H1 (cell line): ENCODE results near the gene SEMA4D. TPM values are rescaled to one million over a fixed set of nuclear protein-coding genes. Genes with fewer than 3 reads are reported as not detected.

Experiments used
- CTCF ChIA-PET: fragments of 300-600 bp; sonication (Branson Sonifier 250); formaldehyde crosslinking; loops from one replicate; lab custom pipeline; 2021; ENCODE audit not compliant: partially characterized antibody; lab: Charles Lee
- POLR2A ChIA-PET: fragments of 300-600 bp; sonication (Branson Sonifier 250); formaldehyde crosslinking; loops from one replicate; lab custom pipeline; 2021; ENCODE audit warnings: inconsistent platforms; ENCODE audit not compliant: partially characterized antibody; lab: Charles Lee
- DNase-seq, 2 experiments: peaks; one replicate each; pipeline versions ENCODE4 v3.0.0 to v3.0.0-alpha.2; 2010 to 2022; ENCODE audit warnings: low spot score in 2 of 2, low read depth in 1 of 2, mixed read lengths in 1 of 2
- FAIRE-seq: peaks from 2 replicates; lab custom pipeline; 2011; peaks lifted over from hg19 to GRCh38; lab: Jason Lieb, UNC
- H2AFZ ChIP-seq: 2 replicates; pipeline ENCODE4 v1.8.1; 2012; ENCODE audit warnings: low read length, inconsistent platforms
- H2AK5ac ChIP-seq: 2 replicates; pipeline ENCODE4 v1.6.1; 2013; ENCODE audit warnings: low read depth, low read length
- H2BK120ac ChIP-seq: replicated peaks from 2 replicates; pipeline ENCODE3; 2013; ENCODE audit warnings: low read depth, low read length, inconsistent platforms
- H2BK12ac ChIP-seq: 2 replicates; pipeline ENCODE4 v1.6.1; 2013; ENCODE audit warnings: low read depth, low read length
- H2BK15ac ChIP-seq: 2 replicates; pipeline ENCODE4 v1.6.1; 2013; ENCODE audit warnings: low read length
- H2BK20ac ChIP-seq: 2 replicates; pipeline ENCODE4 v1.6.1; 2013; ENCODE audit warnings: low read length
- H2BK5ac ChIP-seq: 2 replicates; pipeline ENCODE4 v1.6.1; 2013; ENCODE audit warnings: low read depth, low read length
- H3K14ac ChIP-seq: 2 replicates; pipeline ENCODE4 v1.6.1; 2013; ENCODE audit warnings: inconsistent platforms; ENCODE audit not compliant: insufficient read length
- H3K18ac ChIP-seq: 2 replicates; pipeline ENCODE4 v1.6.1; 2013; ENCODE audit warnings: low read length; ENCODE audit errors: extremely low read depth
- H3K23ac ChIP-seq: 2 replicates; pipeline ENCODE4 v1.6.1; 2013; ENCODE audit warnings: inconsistent platforms; ENCODE audit not compliant: insufficient read length
- H3K23me2 ChIP-seq: 2 replicates; pipeline ENCODE4 v1.6.1; 2013; ENCODE audit warnings: low read depth, low read length
- H3K27ac ChIP-seq: 2 replicates; pipeline ENCODE4 v1.6.1; 2011; ENCODE audit warnings: low read depth, low read length, inconsistent platforms
- H3K27me3 ChIP-seq, 4 experiments: replicated peaks in 1 of 4; 1 replicate in 1 of 4; 2 replicates in 3 of 4; pipeline versions ENCODE4 v1.6.1 to v1.8.1; 2011 to 2013; ENCODE audit warnings: low read length in 3 of 4, mild to moderate bottlenecking in 3 of 4, inconsistent platforms in 2 of 4, mixed read lengths in 2 of 4, moderate library complexity in 1 of 4; ENCODE audit not compliant: control insufficient read depth in 3 of 4, insufficient read depth in 3 of 4; ENCODE audit errors: extremely low read depth in 1 of 4
- H3K36me3 ChIP-seq, 4 experiments: 2 replicates each; pipeline versions ENCODE4 v1.6.1 to v1.8.1; 2011 to 2013; ENCODE audit warnings: mild to moderate bottlenecking in 4 of 4, low read length in 3 of 4, moderate library complexity in 2 of 4, control low read depth in 1 of 4, inconsistent platforms in 1 of 4; ENCODE audit not compliant: insufficient read depth in 4 of 4, control insufficient read depth in 2 of 4
- H3K4ac ChIP-seq: replicated peaks from 2 replicates; pipeline ENCODE3; 2013; ENCODE audit warnings: low read length, low read depth, mixed read lengths, inconsistent platforms; ENCODE audit not compliant: insufficient read length
- H3K4me1 ChIP-seq, 4 experiments: replicated peaks in 1 of 4; 1 replicate in 1 of 4; 2 replicates in 3 of 4; pipeline versions ENCODE4 v1.6.1 to v1.8.1; 2011 to 2013; ENCODE audit warnings: low read length in 3 of 4, inconsistent platforms in 2 of 4, mixed read lengths in 1 of 4; ENCODE audit not compliant: insufficient read depth in 4 of 4, control insufficient read depth in 3 of 4
- H3K4me2 ChIP-seq, 2 experiments: 2 replicates each; pipeline versions ENCODE4 v1.6.1 to v1.8.1; 2011 to 2013; ENCODE audit warnings: low read depth in 2 of 2, low read length in 2 of 2, control low read depth in 1 of 2, inconsistent platforms in 1 of 2, mild to moderate bottlenecking in 1 of 2; ENCODE audit not compliant: insufficient read depth in 1 of 2
- H3K4me3 ChIP-seq, 4 experiments: fragments of 200-600, 300-600 bp in 1 of 4; sonication (generic), shearing (Covaris generic), sonication (Bioruptor Twin) in 1 of 4; 2 replicates each; pipeline versions ENCODE4 v1.5.1 to v1.8.1; 2011 to 2016; ENCODE audit warnings: low read length in 4 of 4, low read depth in 3 of 4, control low read depth in 2 of 4, inconsistent platforms in 2 of 4, mild to moderate bottlenecking in 2 of 4, mixed read lengths in 1 of 4, moderate library complexity in 1 of 4; ENCODE audit not compliant: insufficient read depth in 2 of 4; ENCODE audit errors: extremely low read depth in 1 of 4
- H3K56ac ChIP-seq: replicated peaks from 2 replicates; pipeline ENCODE3; 2013; ENCODE audit warnings: low read depth, mild to moderate bottlenecking, mixed read lengths, low read length, inconsistent platforms; ENCODE audit not compliant: insufficient read length
- H3K79me1 ChIP-seq: 2 replicates; pipeline ENCODE4 v1.6.1; 2013; ENCODE audit warnings: low read depth, low read length, control low read depth
- H3K79me2 ChIP-seq, 2 experiments: 2 replicates each; pipeline versions ENCODE4 v1.6.1 to v1.8.1; 2012 to 2013; ENCODE audit warnings: low read length in 2 of 2, mild to moderate bottlenecking in 2 of 2, inconsistent platforms in 1 of 2; ENCODE audit not compliant: insufficient read depth in 2 of 2, control insufficient read depth in 1 of 2
- H3K9ac ChIP-seq, 4 experiments: replicated peaks in 1 of 4; 1 replicate in 1 of 4; 2 replicates in 3 of 4; pipeline versions ENCODE4 v1.6.1 to v1.8.1; 2011 to 2013; ENCODE audit warnings: low read depth in 3 of 4, low read length in 3 of 4, control low read depth in 2 of 4, mild to moderate bottlenecking in 2 of 4, moderate library complexity in 2 of 4, inconsistent platforms in 1 of 4; ENCODE audit errors: extremely low read depth in 1 of 4
- H3K9me3 ChIP-seq, 2 experiments: 2 replicates each; pipeline versions ENCODE4 v1.6.1 to v1.8.1; 2012 to 2013; ENCODE audit warnings: mild to moderate bottlenecking in 2 of 2, moderate library complexity in 2 of 2, control low read depth in 1 of 2, inconsistent platforms in 1 of 2, low read depth in 1 of 2, low read length in 1 of 2, mixed read lengths in 1 of 2; ENCODE audit not compliant: insufficient read depth in 2 of 2
- H4K20me1 ChIP-seq, 2 experiments: replicated peaks in 1 of 2; 2 replicates each; pipeline versions ENCODE3 to v1.8.1; 2011 to 2013; ENCODE audit warnings: inconsistent platforms in 2 of 2, low read length in 2 of 2, mild to moderate bottlenecking in 1 of 2; ENCODE audit not compliant: insufficient read depth in 2 of 2, control insufficient read depth in 1 of 2
- H4K5ac ChIP-seq: 2 replicates; pipeline ENCODE4 v1.6.1; 2013; ENCODE audit warnings: low read length, low read depth, mixed read lengths, inconsistent platforms; ENCODE audit not compliant: insufficient read length
- H4K8ac ChIP-seq: 2 replicates; pipeline ENCODE4 v1.8.0; 2013; ENCODE audit warnings: mild to moderate bottlenecking, moderate library complexity, low read length, inconsistent platforms; ENCODE audit not compliant: insufficient read depth; ENCODE audit errors: extremely low read depth
- H4K91ac ChIP-seq: replicated peaks from 2 replicates; pipeline ENCODE3; 2013; ENCODE audit warnings: low read length, mixed read lengths, inconsistent platforms; ENCODE audit not compliant: insufficient read length
- BCL11A ChIP-seq, 2 experiments: IDR thresholded peaks; one replicate each; pipeline ENCODE4 v1.6.1; 2011; ENCODE audit warnings: low read depth in 2 of 2, low read length in 2 of 2, mild to moderate bottlenecking in 2 of 2
- CTBP2 ChIP-seq: IDR thresholded peaks from 2 replicates; pipeline ENCODE4 v1.7.0; 2011; ENCODE audit warnings: borderline replicate concordance, mild to moderate bottlenecking, moderate library complexity, mixed read lengths, low read length; ENCODE audit not compliant: insufficient read depth, insufficient read length
- HDAC2 ChIP-seq, 2 experiments: fragments of 300-600 bp in 1 of 2; sonication (generic) in 1 of 2; IDR thresholded peaks; 2 replicates each; pipeline ENCODE4 v1.6.1; 2011 to 2012; ENCODE audit warnings: low read depth in 2 of 2, low read length in 2 of 2, mild to moderate bottlenecking in 2 of 2, moderate library complexity in 2 of 2, borderline replicate concordance in 1 of 2, inconsistent platforms in 1 of 2
- POU5F1 ChIP-seq: IDR thresholded peaks from 2 replicates; pipeline ENCODE4 v1.6.1; 2011; ENCODE audit warnings: low read depth, mild to moderate bottlenecking, low read length, moderate library complexity
- RNF2 ChIP-seq: fragments of 200-900, 300-1000 bp; sonication (generic); IDR thresholded peaks from 2 replicates; pipeline ENCODE4 v1.7.1; 2016; ENCODE audit warnings: borderline replicate concordance, low read depth, mild to moderate bottlenecking, antibody characterized with exemption, low read length; ENCODE audit not compliant: poor library complexity, severe bottlenecking; ENCODE audit errors: missing control alignments
- RXRA ChIP-seq: IDR thresholded peaks from 2 replicates; pipeline ENCODE4 v1.6.1; 2011; ENCODE audit warnings: low read depth, mild to moderate bottlenecking, low read length, moderate library complexity; ENCODE audit not compliant: insufficient read depth
- SP2 ChIP-seq: IDR thresholded peaks from 2 replicates; pipeline ENCODE4 v1.6.1; 2012; ENCODE audit warnings: mild to moderate bottlenecking, low read length, inconsistent platforms
- WGBS, 2 experiments: shearing (Covaris generic) in 1 of 2; methylation state at CpG; one replicate each; pipeline versions ENCODE4 v1.1.6 to v1.1.7; 2013 to 2015; ENCODE audit warnings: low lambda C conversion rate in 2 of 2, mixed read lengths in 2 of 2, inconsistent platforms in 1 of 2, low coverage in 1 of 2, missing lambda C conversion rate in 1 of 2; ENCODE audit not compliant: insufficient replicate concordance in 2 of 2, insufficient coverage in 1 of 2, insufficient read length in 1 of 2; ENCODE audit errors: extremely low coverage in 1 of 2, missing lambda C conversion rate in 1 of 2; 5-methylcytosine and 5-hydroxymethylcytosine counted together
- polyA plus RNA-seq, 7 experiments: library from polyadenylated mRNA; depleted of rRNA in 3 of 7; stranded (reverse) in 5 of 7; unstranded in 2 of 7; fragments of >200 nt in 5 of 7; fragments of 200-250 nt in 2 of 7; gene quantifications; 1 replicate in 5 of 7; 2 replicates in 1 of 7; 4 replicates in 1 of 7; pipeline versions ENCODE4 v1.2.1 to v1.2.3, GENCODE V29; 2011 to 2013; ENCODE audit warnings: missing spikeins in 2 of 7, mixed read lengths in 2 of 7
- total RNA-seq: library from RNA; stranded (reverse); fragmentation: NEBNext Ultra II Directional; extraction: Animal tissue kit (Norgen Biotek cat#: 25700); gene quantifications from 2 replicates; pipeline ENCODE4 v1.2.1, GENCODE V29; 2021
- TF ChIP-seq, protein P1 (sequence below): IDR thresholded peaks from 2 replicates; pipeline ENCODE4 v1.6.1; 2012; ENCODE audit warnings: inconsistent platforms
- TF ChIP-seq, protein P2 (sequence below): IDR thresholded peaks from 2 replicates; pipeline ENCODE4 v1.6.1; 2011; ENCODE audit warnings: low read depth, mild to moderate bottlenecking, low read length; ENCODE audit not compliant: insufficient read depth

Gene SEMA4D
- total and polyA plus RNA-seq, 2 of the 8 experiments (the other 6 are each of a cell fraction or from before 2014, with no cell fraction given), result 21.0 to 70.4 TPM

- FAIRE-seq (no peak), DNase-seq (no peak)
- Histone ChIP-seq H3K79me1 (no peaks in the 10 kb centered on the region; the same call in none of the 2 replicates), H2BK20ac (no peak overlapping the region), H4K20me1 (peaks cover 2 to 10% of the 10 kb centered on the region in 2 experiments), H3K18ac (no peak overlapping the region), H3K4me3 (no peak overlapping the region), H2BK15ac (no peak overlapping the region), H4K5ac (no peak overlapping the region), H3K56ac (no peak overlapping the region), H2BK120ac (no peak overlapping the region), H3K27ac (no peak overlapping the region), H3K9ac (no peak overlapping the region), H3K14ac (no peak overlapping the region), H3K23me2 (no peaks in the 10 kb centered on the region), H3K4me1 (no peaks in the 10 kb centered on the region), H3K36me3 (peaks cover 34 to 77% (median 67%) of the 10 kb centered on the region in 4 experiments), H4K91ac (no peak overlapping the region), H2AFZ (no peak overlapping the region), H2BK5ac (no peak overlapping the region), H4K8ac (no peak overlapping the region), H2AK5ac (no peak overlapping the region), H2BK12ac (no peak overlapping the region), H3K4me2 (no peak overlapping the region), H3K4ac (no peak overlapping the region), H3K9me3 (no peaks in the 10 kb centered on the region), H3K23ac (no peak overlapping the region), H3K27me3 (no peaks in the 10 kb centered on the region), H3K79me2 (no peaks in the 10 kb centered on the region)
- ChIA-PET CTCF (interaction anchor here (1.6 kb wide), 1 partner anchor 38 kb away, joined by 3 read pairs; no protein-coding TSS in a partner anchor), POLR2A (interaction anchor here (1.5 kb wide), 1 partner anchor 34 kb away, joined by 3 read pairs; no protein-coding TSS in a partner anchor)
- 89% methylated on average over 6 of the region's 6 CpGs; no CpG with 5 or more reads in 1 of the 2 experiments for WGBS, 2 experiments
- TF ChIP-seq HDAC2 (IDR thresholded peaks at IDR 0.05; ENCODE audit: borderline replicate concordance in 1 of 2, low read depth in 2 of 2, low read length in 2 of 2) (no peak), BCL11A (IDR thresholded peaks at IDR 0.05; ENCODE audit: low read depth in 2 of 2, low read length in 2 of 2) (no peak), SP2 (no peak), POU5F1 (no peak), CTBP2 (no peak), RNF2 (no peak), RXRA (no peak)
- TF ChIP-seq, protein P1, sequence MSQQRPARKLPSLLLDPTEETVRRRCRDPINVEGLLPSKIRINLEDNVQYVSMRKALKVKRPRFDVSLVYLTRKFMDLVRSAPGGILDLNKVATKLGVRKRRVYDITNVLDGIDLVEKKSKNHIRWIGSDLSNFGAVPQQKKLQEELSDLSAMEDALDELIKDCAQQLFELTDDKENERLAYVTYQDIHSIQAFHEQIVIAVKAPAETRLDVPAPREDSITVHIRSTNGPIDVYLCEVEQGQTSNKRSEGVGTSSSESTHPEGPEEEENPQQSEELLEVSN, result no peak
- TF ChIP-seq, protein P2, sequence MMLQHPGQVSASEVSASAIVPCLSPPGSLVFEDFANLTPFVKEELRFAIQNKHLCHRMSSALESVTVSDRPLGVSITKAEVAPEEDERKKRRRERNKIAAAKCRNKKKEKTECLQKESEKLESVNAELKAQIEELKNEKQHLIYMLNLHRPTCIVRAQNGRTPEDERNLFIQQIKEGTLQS, result no peak
Measured at GRCh38 chr9:89391585-89391984, 106.3 kb downstream of the SEMA4D start.
